Measurements from ENCODE around the gene PXYLP1. TPM values are rescaled to one million over a fixed set of nuclear protein-coding genes. Genes with fewer than 3 reads are reported as not detected.

PXYLP1 gene
- total RNA-seq, 2 experiments from 2014 or later, result 21.2 to 22.6 TPM

DNA sequence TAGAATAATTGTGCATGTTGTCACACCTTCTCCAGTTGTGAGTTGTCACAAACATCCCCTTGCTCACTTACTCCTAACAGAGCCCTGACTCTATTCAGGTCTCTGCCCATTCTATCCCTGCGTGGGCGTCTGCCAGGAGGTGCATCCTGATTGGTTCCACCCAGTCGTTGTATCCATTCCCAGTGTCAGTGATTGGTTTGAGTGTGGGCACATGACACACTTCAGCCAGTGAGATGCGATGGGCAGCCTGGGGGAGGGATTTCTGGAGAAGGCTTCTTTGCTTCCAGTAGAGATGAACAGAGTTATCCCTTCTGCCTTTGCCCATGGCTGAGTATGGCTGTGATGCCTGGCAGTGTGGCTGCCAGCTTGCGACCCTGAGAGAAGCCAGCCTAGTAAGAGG, 18.7 kb downstream of the PXYLP1 start:
- H3K36me3 Mint-ChIP-seq (ENCODE audit: low read depth), result peaks cover 5% of the 10 kb centered on the region
- Histone ChIP-seq H3K27me3 (ENCODE audit: control insufficient read depth in 1 of 2, insufficient read depth in 2 of 2, low read length in 2 of 2) (no peaks in the 10 kb centered on the region), H3K4me3 (ENCODE audit: low read length) (no peak overlapping the region), H3K36me3 (ENCODE audit: insufficient read depth, low read length) (peaks cover 4% of the 10 kb centered on the region), H3K4me1 (ENCODE audit: insufficient read depth, low read length) (no peaks in the 10 kb centered on the region), H3K27ac (ENCODE audit: low read depth in 1 of 2, low read length in 2 of 2) (no peak overlapping the region), H3K9me3 (ENCODE audit: control insufficient read depth in 1 of 2, insufficient read depth in 1 of 2, low read length in 2 of 2) (no peaks in the 10 kb centered on the region)
- ChIA-PET POLR2A (interaction anchor here (1.0 to 3.3 kb wide), 3 partner anchors 16 to 18 kb away, joined by 3 to 14 read pairs (median 3); partner anchors contain the start of gene PXYLP1), CTCF (no interaction called here)
- DNase-seq, result no peak
- no peaks in the 10 kb centered on the region for H3K27me3 Mint-ChIP-seq
- ATAC-seq (ENCODE audit: poor library complexity), result no peak
- intact Hi-C loops (cut with DNase I, micrococcal nuclease), result no loop called here
- H3K27ac Mint-ChIP-seq, result no peak overlapping the region
- H3K4me1 Mint-ChIP-seq (ENCODE audit: low read depth), result peaks cover 26% of the 10 kb centered on the region
- H3K4me3 Mint-ChIP-seq, result no peak overlapping the region
- TF ChIP-seq, protein P1, sequence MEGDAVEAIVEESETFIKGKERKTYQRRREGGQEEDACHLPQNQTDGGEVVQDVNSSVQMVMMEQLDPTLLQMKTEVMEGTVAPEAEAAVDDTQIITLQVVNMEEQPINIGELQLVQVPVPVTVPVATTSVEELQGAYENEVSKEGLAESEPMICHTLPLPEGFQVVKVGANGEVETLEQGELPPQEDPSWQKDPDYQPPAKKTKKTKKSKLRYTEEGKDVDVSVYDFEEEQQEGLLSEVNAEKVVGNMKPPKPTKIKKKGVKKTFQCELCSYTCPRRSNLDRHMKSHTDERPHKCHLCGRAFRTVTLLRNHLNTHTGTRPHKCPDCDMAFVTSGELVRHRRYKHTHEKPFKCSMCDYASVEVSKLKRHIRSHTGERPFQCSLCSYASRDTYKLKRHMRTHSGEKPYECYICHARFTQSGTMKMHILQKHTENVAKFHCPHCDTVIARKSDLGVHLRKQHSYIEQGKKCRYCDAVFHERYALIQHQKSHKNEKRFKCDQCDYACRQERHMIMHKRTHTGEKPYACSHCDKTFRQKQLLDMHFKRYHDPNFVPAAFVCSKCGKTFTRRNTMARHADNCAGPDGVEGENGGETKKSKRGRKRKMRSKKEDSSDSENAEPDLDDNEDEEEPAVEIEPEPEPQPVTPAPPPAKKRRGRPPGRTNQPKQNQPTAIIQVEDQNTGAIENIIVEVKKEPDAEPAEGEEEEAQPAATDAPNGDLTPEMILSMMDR (IDR thresholded peaks at IDR 0.05), result no peak
- no peaks in the 10 kb centered on the region for H3K9me3 Mint-ChIP-seq

DNA sequence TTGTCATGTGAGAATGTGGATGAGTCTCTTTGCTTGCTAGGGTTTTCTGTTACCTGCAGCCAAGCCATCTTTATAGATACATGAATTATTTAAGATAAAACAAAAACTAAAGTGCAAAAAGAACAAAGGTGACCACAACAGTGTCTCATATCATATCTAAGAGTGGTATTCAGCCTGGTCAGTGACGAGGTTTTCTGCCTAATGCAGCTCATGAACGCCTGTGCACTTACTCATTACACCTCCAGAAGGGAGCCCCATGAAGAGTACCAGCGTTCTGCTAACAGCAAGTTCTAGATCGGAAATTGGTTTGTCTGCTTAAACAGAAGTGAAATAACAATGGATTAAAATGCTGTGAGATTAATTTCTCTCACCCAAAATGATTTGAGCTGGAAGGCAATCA, 19.2 kb downstream of the PXYLP1 start:
- ATAC-seq (ENCODE audit: poor library complexity) (no peak), DNase-seq (no peak)
- POLR2A ChIA-PET, result interaction anchor here (0.7 to 3.3 kb wide), 3 partner anchors 15 to 19 kb away, joined by 3 to 14 read pairs (median 3); partner anchors contain the start of gene PXYLP1
- peaks cover 4% of the 10 kb centered on the region for H3K4me1 ChIP-seq (ENCODE audit: insufficient read depth, low read length)
- peaks cover 4% of the 10 kb centered on the region for H3K36me3 ChIP-seq (ENCODE audit: insufficient read depth, low read length)
- H3K27me3 ChIP-seq (ENCODE audit: control insufficient read depth in 1 of 2, insufficient read depth in 2 of 2, low read length in 2 of 2), result no peaks in the 10 kb centered on the region
- peaks cover 23% of the 10 kb centered on the region for H3K4me1 Mint-ChIP-seq (ENCODE audit: low read depth)
- peaks cover 5% of the 10 kb centered on the region for H3K36me3 Mint-ChIP-seq (ENCODE audit: low read depth)
- no peaks in the 10 kb centered on the region for H3K9me3 ChIP-seq (ENCODE audit: control insufficient read depth in 1 of 2, insufficient read depth in 1 of 2, low read length in 2 of 2)
- no peak overlapping the region for H3K4me3 ChIP-seq (ENCODE audit: low read length)
- TF ChIP-seq, protein P1 (IDR thresholded peaks at IDR 0.05), result no peak
- no peaks in the 10 kb centered on the region for H3K9me3 Mint-ChIP-seq
- intact Hi-C loops (cut with DNase I, micrococcal nuclease), result no loop called here
- CTCF ChIA-PET, result no interaction called here
- H3K27me3 Mint-ChIP-seq, result no peaks in the 10 kb centered on the region
- H3K4me3 Mint-ChIP-seq, result no peak overlapping the region
- H3K27ac ChIP-seq (ENCODE audit: low read depth in 1 of 2, low read length in 2 of 2), result no peak overlapping the region
- no peak overlapping the region for H3K27ac Mint-ChIP-seq

DNA sequence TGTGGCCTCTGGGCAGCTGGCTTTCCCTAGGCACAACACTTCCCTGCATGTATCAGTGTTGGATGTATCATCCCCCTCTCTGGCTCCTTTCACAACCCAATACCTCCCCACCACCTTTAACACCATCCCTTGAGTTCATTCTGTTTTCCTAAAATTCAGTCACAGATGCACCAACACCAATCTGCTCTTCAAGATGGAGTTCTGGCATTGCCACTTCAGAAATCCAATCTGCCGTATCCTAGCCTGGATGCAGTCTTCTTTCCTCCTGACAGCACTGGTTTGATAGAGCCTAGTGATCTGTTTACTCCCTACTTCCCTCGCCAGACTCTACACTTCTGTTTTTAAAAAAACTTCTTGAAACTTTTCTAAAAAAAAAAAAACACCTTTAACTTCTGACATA, 21.7 kb downstream of the PXYLP1 start:
- Mint-ChIP-seq H3K27me3 (no peaks in the 10 kb centered on the region), H3K4me1 (ENCODE audit: low read depth) (peaks cover 43% of the 10 kb centered on the region), H3K9me3 (no peaks in the 10 kb centered on the region), H3K36me3 (ENCODE audit: low read depth) (peaks cover 10% of the 10 kb centered on the region), H3K4me3 (no peak overlapping the region), H3K27ac (peak overlapping the region; percentile 6)
- Histone ChIP-seq H3K36me3 (ENCODE audit: insufficient read depth, low read length) (peaks cover 4% of the 10 kb centered on the region), H3K4me3 (ENCODE audit: low read length) (no peak overlapping the region), H3K27ac (ENCODE audit: low read depth in 1 of 2, low read length in 2 of 2) (no peak overlapping the region), H3K9me3 (ENCODE audit: control insufficient read depth in 1 of 2, insufficient read depth in 1 of 2, low read length in 2 of 2) (no peaks in the 10 kb centered on the region), H3K4me1 (ENCODE audit: insufficient read depth, low read length) (peaks cover 12% of the 10 kb centered on the region), H3K27me3 (ENCODE audit: control insufficient read depth in 1 of 2, insufficient read depth in 2 of 2, low read length in 2 of 2) (no peaks in the 10 kb centered on the region)
- TF ChIP-seq, protein P1 (IDR thresholded peaks at IDR 0.05), result no peak
- ChIA-PET POLR2A (interaction anchor here (1.3 to 3.3 kb wide), 2 partner anchors 13 to 21 kb away, joined by 3 to 14 read pairs; partner anchors contain the start of gene PXYLP1), CTCF (no interaction called here)
- DNase-seq (no peak), ATAC-seq (ENCODE audit: poor library complexity) (no peak)
- intact Hi-C loops (cut with DNase I, micrococcal nuclease), result no loop called here
